ENCODE data around the gene USHBP1.

Gene USHBP1

DNA sequence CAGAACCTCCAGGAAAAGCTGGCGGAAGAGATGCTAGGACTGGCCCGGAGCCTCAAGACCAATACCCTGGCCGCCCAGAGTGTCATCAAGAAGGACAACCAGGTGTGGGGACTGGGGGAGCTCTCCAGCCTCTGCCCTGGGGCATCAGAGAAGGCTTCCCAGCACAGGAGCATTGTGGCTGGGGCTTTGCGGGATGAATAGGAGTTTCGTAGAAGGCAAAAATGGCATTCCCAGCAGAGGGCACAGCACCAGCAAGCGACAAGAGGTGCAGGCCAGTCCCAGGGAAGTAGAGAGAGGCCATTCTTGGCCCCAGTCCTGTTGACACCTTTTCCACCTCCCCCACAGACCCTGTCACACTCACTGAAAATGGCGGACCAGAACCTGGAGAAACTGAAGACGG lies 45.3 kb downstream of the USHBP1 start:
- DNase-seq (ENCODE audit: low read depth in 1 of 2, low spot score in 1 of 2), result no peak
- Histone ChIP-seq H3K27me3 (ENCODE audit: insufficient read depth, poor library complexity, severe bottlenecking) (no peaks in the 10 kb centered on the region), H3K27ac (replicated peaks) (no peak overlapping the region), H3K4me3 (replicated peaks; ENCODE audit: insufficient read depth, low read length) (no peak overlapping the region)
- TF ChIP-seq SPI1 (IDR thresholded peaks at IDR 0.05; ENCODE audit: borderline replicate concordance, low read depth) (no peak), GABPA (IDR thresholded peaks at IDR 0.05; ENCODE audit: low read depth) (no peak), POLR2AphosphoS5 (IDR thresholded peaks at IDR 0.05; ENCODE audit: low read depth) (no peak)
- TF ChIP-seq, protein P1, sequence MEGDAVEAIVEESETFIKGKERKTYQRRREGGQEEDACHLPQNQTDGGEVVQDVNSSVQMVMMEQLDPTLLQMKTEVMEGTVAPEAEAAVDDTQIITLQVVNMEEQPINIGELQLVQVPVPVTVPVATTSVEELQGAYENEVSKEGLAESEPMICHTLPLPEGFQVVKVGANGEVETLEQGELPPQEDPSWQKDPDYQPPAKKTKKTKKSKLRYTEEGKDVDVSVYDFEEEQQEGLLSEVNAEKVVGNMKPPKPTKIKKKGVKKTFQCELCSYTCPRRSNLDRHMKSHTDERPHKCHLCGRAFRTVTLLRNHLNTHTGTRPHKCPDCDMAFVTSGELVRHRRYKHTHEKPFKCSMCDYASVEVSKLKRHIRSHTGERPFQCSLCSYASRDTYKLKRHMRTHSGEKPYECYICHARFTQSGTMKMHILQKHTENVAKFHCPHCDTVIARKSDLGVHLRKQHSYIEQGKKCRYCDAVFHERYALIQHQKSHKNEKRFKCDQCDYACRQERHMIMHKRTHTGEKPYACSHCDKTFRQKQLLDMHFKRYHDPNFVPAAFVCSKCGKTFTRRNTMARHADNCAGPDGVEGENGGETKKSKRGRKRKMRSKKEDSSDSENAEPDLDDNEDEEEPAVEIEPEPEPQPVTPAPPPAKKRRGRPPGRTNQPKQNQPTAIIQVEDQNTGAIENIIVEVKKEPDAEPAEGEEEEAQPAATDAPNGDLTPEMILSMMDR (IDR thresholded peaks at IDR 0.05; ENCODE audit: insufficient read depth, low read length), result no peak
- TF ChIP-seq, protein P2, sequence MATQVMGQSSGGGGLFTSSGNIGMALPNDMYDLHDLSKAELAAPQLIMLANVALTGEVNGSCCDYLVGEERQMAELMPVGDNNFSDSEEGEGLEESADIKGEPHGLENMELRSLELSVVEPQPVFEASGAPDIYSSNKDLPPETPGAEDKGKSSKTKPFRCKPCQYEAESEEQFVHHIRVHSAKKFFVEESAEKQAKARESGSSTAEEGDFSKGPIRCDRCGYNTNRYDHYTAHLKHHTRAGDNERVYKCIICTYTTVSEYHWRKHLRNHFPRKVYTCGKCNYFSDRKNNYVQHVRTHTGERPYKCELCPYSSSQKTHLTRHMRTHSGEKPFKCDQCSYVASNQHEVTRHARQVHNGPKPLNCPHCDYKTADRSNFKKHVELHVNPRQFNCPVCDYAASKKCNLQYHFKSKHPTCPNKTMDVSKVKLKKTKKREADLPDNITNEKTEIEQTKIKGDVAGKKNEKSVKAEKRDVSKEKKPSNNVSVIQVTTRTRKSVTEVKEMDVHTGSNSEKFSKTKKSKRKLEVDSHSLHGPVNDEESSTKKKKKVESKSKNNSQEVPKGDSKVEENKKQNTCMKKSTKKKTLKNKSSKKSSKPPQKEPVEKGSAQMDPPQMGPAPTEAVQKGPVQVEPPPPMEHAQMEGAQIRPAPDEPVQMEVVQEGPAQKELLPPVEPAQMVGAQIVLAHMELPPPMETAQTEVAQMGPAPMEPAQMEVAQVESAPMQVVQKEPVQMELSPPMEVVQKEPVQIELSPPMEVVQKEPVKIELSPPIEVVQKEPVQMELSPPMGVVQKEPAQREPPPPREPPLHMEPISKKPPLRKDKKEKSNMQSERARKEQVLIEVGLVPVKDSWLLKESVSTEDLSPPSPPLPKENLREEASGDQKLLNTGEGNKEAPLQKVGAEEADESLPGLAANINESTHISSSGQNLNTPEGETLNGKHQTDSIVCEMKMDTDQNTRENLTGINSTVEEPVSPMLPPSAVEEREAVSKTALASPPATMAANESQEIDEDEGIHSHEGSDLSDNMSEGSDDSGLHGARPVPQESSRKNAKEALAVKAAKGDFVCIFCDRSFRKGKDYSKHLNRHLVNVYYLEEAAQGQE (IDR thresholded peaks at IDR 0.05; ENCODE audit: insufficient replicate concordance, low read depth), result no peak

DNA sequence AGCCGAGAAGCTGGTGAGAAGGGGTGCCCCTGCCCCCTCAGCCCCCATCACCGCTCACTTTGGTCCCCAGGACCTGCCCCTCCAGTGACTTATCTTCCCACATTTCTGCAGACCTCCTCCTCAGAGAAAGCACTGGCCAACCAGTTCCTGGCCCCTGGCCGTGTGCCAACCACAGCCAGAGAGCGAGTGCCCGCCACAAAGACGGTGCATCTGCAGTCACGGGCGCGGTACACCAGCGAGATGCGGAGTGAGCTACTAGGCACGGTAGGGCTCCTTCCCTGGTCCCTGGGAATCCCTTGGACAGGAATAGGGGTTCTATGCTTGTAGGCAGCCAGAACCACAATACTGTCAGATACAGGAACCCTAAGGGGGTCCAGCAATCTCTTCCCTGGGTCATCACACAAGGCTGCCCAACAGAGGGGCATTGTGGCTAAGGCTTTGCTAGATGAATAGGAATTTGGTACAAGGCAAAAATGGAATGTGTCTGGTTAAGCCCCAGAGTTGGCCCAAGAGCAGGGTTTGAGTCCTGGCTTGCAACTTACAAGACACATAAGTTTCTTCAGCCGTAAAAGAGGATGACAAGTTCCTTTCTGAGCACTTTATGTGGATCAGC lies 48.4 kb downstream of the USHBP1 start:
- TF ChIP-seq, protein P1 (IDR thresholded peaks at IDR 0.05; ENCODE audit: insufficient read depth, low read length), result no peak
- TF ChIP-seq POLR2AphosphoS5 (IDR thresholded peaks at IDR 0.05; ENCODE audit: low read depth), result no peak
- no peak for TF ChIP-seq SPI1 (IDR thresholded peaks at IDR 0.05; ENCODE audit: borderline replicate concordance, low read depth)
- TF ChIP-seq GABPA (IDR thresholded peaks at IDR 0.05; ENCODE audit: low read depth), result no peak
- TF ChIP-seq, protein P2 (IDR thresholded peaks at IDR 0.05; ENCODE audit: insufficient replicate concordance, low read depth), result no peak
- Histone ChIP-seq H3K27me3 (ENCODE audit: insufficient read depth, poor library complexity, severe bottlenecking) (no peaks in the 10 kb centered on the region), H3K27ac (replicated peaks) (peak overlapping the region; percentile 94), H3K4me3 (replicated peaks; ENCODE audit: insufficient read depth, low read length) (peak overlapping the region; percentile 52)
- DNase-seq (ENCODE audit: low read depth in 1 of 2, low spot score in 1 of 2), result peak in 1 of 2 experiments; percentile 31

DNA sequence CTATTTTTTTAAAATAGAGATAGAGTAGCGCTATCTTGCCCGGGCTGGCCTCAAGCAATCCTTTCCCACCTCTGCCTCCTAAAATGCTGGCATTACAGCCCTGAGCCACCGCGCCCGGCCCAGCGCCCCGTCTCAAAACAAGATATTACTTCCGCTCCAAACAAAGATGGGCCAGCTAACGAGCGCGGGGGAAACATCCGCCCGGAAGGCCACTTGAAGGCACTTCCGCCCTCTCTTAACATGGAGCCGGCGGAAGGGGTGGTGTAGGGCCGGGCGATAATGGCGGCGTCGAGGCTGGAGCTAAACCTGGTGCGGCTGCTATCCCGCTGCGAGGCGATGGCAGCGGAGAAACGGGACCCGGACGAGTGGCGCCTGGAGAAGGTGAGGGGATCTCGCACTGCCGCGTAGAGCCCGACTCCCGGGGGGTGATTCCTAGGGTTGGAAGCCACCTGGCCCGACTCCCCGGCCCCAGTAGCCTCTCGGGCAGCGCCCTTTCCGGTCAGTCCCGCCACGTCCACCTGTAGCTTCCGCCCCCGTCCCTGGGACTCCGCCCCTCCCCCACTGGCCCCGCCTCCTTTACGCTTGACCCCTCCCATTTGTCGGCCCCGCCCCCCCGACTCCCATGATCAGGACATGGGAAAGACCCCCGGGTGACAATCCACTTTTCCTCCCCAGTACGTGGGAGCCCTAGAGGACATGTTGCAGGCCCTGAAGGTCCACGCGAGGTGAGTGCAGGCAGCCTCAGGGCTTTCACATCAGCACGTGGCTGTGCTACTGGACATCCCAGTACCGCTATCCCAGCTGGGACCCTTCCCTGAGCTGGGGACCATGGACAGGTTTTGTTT lies 49.2 kb downstream of the USHBP1 start, which contains the start of gene USE1:
Gene USE1 (plus strand): TSS at position 231 of the 845 bp plus-strand sequence. CDS start 49 bp downstream, at position 280.
- H3K4me3 ChIP-seq (replicated peaks; ENCODE audit: insufficient read depth, low read length), result peak within 1 kb of the TSS; percentile 52
- TF ChIP-seq, protein P2 (IDR thresholded peaks at IDR 0.05; ENCODE audit: insufficient replicate concordance, low read depth), result peak; percentile 79
- TF ChIP-seq, protein P1 (IDR thresholded peaks at IDR 0.05; ENCODE audit: insufficient read depth, low read length), result no peak
- peak; percentile 82 for TF ChIP-seq SPI1 (IDR thresholded peaks at IDR 0.05; ENCODE audit: borderline replicate concordance, low read depth)
- TF ChIP-seq POLR2AphosphoS5 (IDR thresholded peaks at IDR 0.05; ENCODE audit: low read depth), result peak; percentile 91
- peak; percentile 95 for TF ChIP-seq GABPA (IDR thresholded peaks at IDR 0.05; ENCODE audit: low read depth)
- DNase-seq (ENCODE audit: low read depth in 1 of 2, low spot score in 1 of 2), result peak; percentile 82 to 92
- no peaks in the 10 kb centered on the region for H3K27me3 ChIP-seq (ENCODE audit: insufficient read depth, poor library complexity, severe bottlenecking)
- H3K27ac ChIP-seq (replicated peaks), result peak within 1 kb of the TSS; percentile 94

All from HL-60 (cell line).